Thyroid gland (tissue), 4 donors: Measurements from ENCODE around the gene SPATS2L.

ENCODE experiments used
- CTCF ChIP-seq, 6 experiments: fragments of 200-600 bp in 3 of 6; fragments of 450-650 bp in 3 of 6; sonication (generic) in 3 of 6; IDR thresholded peaks; one replicate each; pipeline ENCODE4 v1.5.1; 2016 to 2019; ENCODE audit warnings: antibody characterized with exemption in 6 of 6, mild to moderate bottlenecking in 2 of 6, inconsistent platforms in 1 of 6, moderate library complexity in 1 of 6
- POLR2A ChIP-seq, 2 donors: fragments of 450-650 bp; IDR thresholded peaks; one replicate each; pipeline ENCODE4 v1.6.1; 2017; ENCODE audit warnings: antibody characterized with exemption in 2 of 2, mild to moderate bottlenecking in 2 of 2, moderate library complexity in 1 of 2

- no peak for TF ChIP-seq POLR2A (IDR thresholded peaks at IDR 0.05)
- TF ChIP-seq CTCF (IDR thresholded peaks at IDR 0.05): no peak
Measured at GRCh38 chr2:200425026-200425821, 118.7 kb downstream of the SPATS2L start.
